Peyer's patch (tissue), 4 donors: ENCODE measurements around the gene ST3GAL2. TPM values are rescaled to one million over a fixed set of nuclear protein-coding genes. Genes with fewer than 3 reads are reported as not detected.
A peak's percentile ranks its signal among the peaks of the same experiment; 100 is the strongest.

ENCODE experiments used
- DNase-seq, 3 donors: peaks; one replicate each; pipeline ENCODE4 v3.0.0-alpha.2; 2017 to 2019
- H3K27ac ChIP-seq, 4 donors: fragments of 200-600 bp; sonication (generic); one replicate each; pipeline ENCODE4 v1.5.1; 2016 to 2019
- H3K27me3 ChIP-seq, 2 donors: fragments of 200-600 bp; sonication (generic); one replicate each; pipeline ENCODE4 v1.5.1; 2019
- H3K36me3 ChIP-seq, 3 donors: fragments of 200-600 bp; sonication (generic); one replicate each; pipeline ENCODE4 v1.5.1; 2016 to 2019
- H3K4me1 ChIP-seq, 4 donors: fragments of 200-600 bp; sonication (generic); one replicate each; pipeline ENCODE4 v1.5.1; 2016 to 2019
- H3K4me3 ChIP-seq, 4 donors: fragments of 200-600 bp; sonication (generic); 1 replicate in 3 of 4; 2 replicates in 1 of 4; pipeline ENCODE4 v1.5.1; 2016 to 2019; ENCODE audit warnings: mild to moderate bottlenecking in 1 of 4
- H3K9me3 ChIP-seq, 4 donors: fragments of 200-600 bp; sonication (generic); one replicate each; pipeline ENCODE4 v1.5.1; 2016 to 2019; ENCODE audit warnings: mild to moderate bottlenecking in 1 of 4
- CTCF ChIP-seq, 6 experiments: fragments of 450-650 bp in 4 of 6; fragments of 200-600 bp in 2 of 6; sonication (generic) in 1 of 6; IDR thresholded peaks; one replicate each; pipeline ENCODE4 v1.5.1; 2017 to 2019; ENCODE audit warnings: antibody characterized with exemption in 6 of 6, mild to moderate bottlenecking in 3 of 6, moderate library complexity in 1 of 6
- POLR2A ChIP-seq, 2 donors: fragments of 450-650 bp; IDR thresholded peaks; one replicate each; pipeline ENCODE4 v1.5.1; 2017; ENCODE audit warnings: antibody characterized with exemption in 2 of 2, mild to moderate bottlenecking in 2 of 2, moderate library complexity in 2 of 2
- total RNA-seq, 4 donors: library from RNA; depleted of rRNA; stranded (reverse); fragments of >200 nt; gene quantifications; one replicate each; pipeline ENCODE4 v1.1.0, GENCODE V29; 2016

ST3GAL2 gene
- total RNA-seq, 4 donors from 2014 or later, result 13.0 to 27.5 (median 19.6) TPM

GRCh38 chr16:70437582-70438557 is 1.0 kb downstream of the ST3GAL2 start:
- Histone ChIP-seq H3K27me3 (no peaks in the 10 kb centered on the region), H3K4me1 (peaks cover 0 to 43% (median 18%) of the 10 kb centered on the region in 4 donors), H3K9me3 (no peaks in the 10 kb centered on the region), H3K27ac (peak overlapping the region; percentile 45 to 84 (median 68)), H3K4me3 (peak overlapping the region; percentile 70 to 97 (median 80)), H3K36me3 (no peaks in the 10 kb centered on the region)
- no peak for DNase-seq
- TF ChIP-seq POLR2A (IDR thresholded peaks at IDR 0.05) (no peak), CTCF (IDR thresholded peaks at IDR 0.05) (no peak)

GRCh38 chr16:70437017-70437581 is 1.8 kb downstream of the ST3GAL2 start:
- Histone ChIP-seq H3K4me1 (peaks cover 0 to 51% (median 24%) of the 10 kb centered on the region in 4 donors), H3K27me3 (no peaks in the 10 kb centered on the region), H3K27ac (peak overlapping the region in 1 of 4 donors; percentile 75), H3K9me3 (no peaks in the 10 kb centered on the region), H3K36me3 (no peaks in the 10 kb centered on the region), H3K4me3 (peak overlapping the region in 1 of 4 donors; percentile 97)
- DNase-seq, result no peak
- TF ChIP-seq CTCF (IDR thresholded peaks at IDR 0.05) (no peak), POLR2A (IDR thresholded peaks at IDR 0.05) (no peak)

GRCh38 chr16:70434484-70435260 is 4.2 kb downstream of the ST3GAL2 start:
- Histone ChIP-seq H3K4me1 (peaks cover 3 to 70% (median 44%) of the 10 kb centered on the region in 4 donors), H3K9me3 (no peaks in the 10 kb centered on the region), H3K4me3 (no peak overlapping the region), H3K36me3 (no peaks in the 10 kb centered on the region), H3K27ac (no peak overlapping the region), H3K27me3 (no peaks in the 10 kb centered on the region)
- TF ChIP-seq POLR2A (IDR thresholded peaks at IDR 0.05), result no peak
- TF ChIP-seq CTCF (IDR thresholded peaks at IDR 0.05), result no peak
- no peak for DNase-seq

- Histone ChIP-seq H3K27me3 (no peaks in the 10 kb centered on the region), H3K4me3 (no peak overlapping the region), H3K4me1 (peaks cover 9 to 77% (median 52%) of the 10 kb centered on the region in 4 donors), H3K9me3 (no peaks in the 10 kb centered on the region), H3K27ac (peak overlapping the region in 3 of 4 donors; percentile 47 to 77 (median 58)), H3K36me3 (no peaks in the 10 kb centered on the region)
- no peak for DNase-seq
- TF ChIP-seq CTCF (IDR thresholded peaks at IDR 0.05) (no peak), POLR2A (IDR thresholded peaks at IDR 0.05) (no peak)
Observed at GRCh38 chr16:70433458-70434103, 5.3 kb downstream of the ST3GAL2 start.
